Kidney (tissue), 14 donors: ENCODE results near the gene KCNQ1OT1. TPM values are rescaled to one million over a fixed set of nuclear protein-coding genes. Genes with fewer than 3 reads are reported as not detected.
A peak's percentile ranks its signal among the peaks of the same experiment; 100 is the strongest.

Experiments used
- DNase-seq, 5 donors: peaks; one replicate each; pipeline ENCODE4 v3.0.0-alpha.2; 2013 to 2020
- FAIRE-seq: peaks from 2 replicates; lab custom pipeline; 2012; peaks lifted over from hg19 to GRCh38; lab: Jason Lieb, UNC
- H3K27ac ChIP-seq, 2 donors: one replicate each; pipeline ENCODE4 v1.7.0; 2013; ENCODE audit warnings: low read depth in 2 of 2, low read length in 2 of 2, inconsistent platforms in 1 of 2
- H3K27me3 ChIP-seq: one replicate; pipeline ENCODE4 v1.7.1; 2013; ENCODE audit warnings: low read length, inconsistent platforms; ENCODE audit not compliant: control insufficient read depth, insufficient read depth
- H3K36me3 ChIP-seq, 3 donors: one replicate each; pipeline versions ENCODE4 v1.7.0 to v1.7.1; 2013; ENCODE audit warnings: low read length in 3 of 3, control low read depth in 1 of 3, inconsistent platforms in 1 of 3; ENCODE audit not compliant: insufficient read depth in 3 of 3, control insufficient read depth in 2 of 3
- H3K4me1 ChIP-seq, 3 donors: one replicate each; pipeline versions ENCODE4 v1.7.0 to v1.7.1; 2013; ENCODE audit warnings: low read length in 3 of 3, inconsistent platforms in 1 of 3, low read depth in 1 of 3; ENCODE audit not compliant: control insufficient read depth in 2 of 3, insufficient read depth in 2 of 3
- H3K4me3 ChIP-seq, 3 donors: one replicate each; pipeline versions ENCODE4 v1.7.0 to v1.8.1; 2013; ENCODE audit warnings: low read length in 3 of 3, control low read depth in 1 of 3, inconsistent platforms in 1 of 3
- H3K9ac ChIP-seq, 3 donors: one replicate each; pipeline versions ENCODE4 v1.7.0 to v1.7.1; 2013; ENCODE audit warnings: low read length in 3 of 3, control low read depth in 1 of 3, inconsistent platforms in 1 of 3
- H3K9me3 ChIP-seq, 3 donors: one replicate each; pipeline versions ENCODE4 v1.7.0 to v1.7.1; 2013; ENCODE audit warnings: low read length in 3 of 3, control low read depth in 1 of 3, inconsistent platforms in 1 of 3; ENCODE audit not compliant: control insufficient read depth in 2 of 3, insufficient read depth in 1 of 3
- CTCF ChIP-seq: IDR thresholded peaks from 3 replicates; pipeline ENCODE4 v1.5.1; 2012; ENCODE audit warnings: mild to moderate bottlenecking, moderate library complexity, borderline replicate concordance; ENCODE audit not compliant: insufficient read depth; ENCODE audit errors: extremely low read depth
- intact Hi-C: fragments of 100-400 bp; cut with DNase I; formaldehyde crosslinking; loops from one replicate; pipeline ENCODE4 v1.11.1; 2022
- polyA plus RNA-seq: library from polyadenylated mRNA; stranded (reverse); fragments of 350-450 nt; fragmentation: Illumina TruSeq; extraction: RNeasy Lipid Tissue Mini Kit (QIAGEN cat#74804); gene quantifications from one replicate; pipeline ENCODE4 v1.2.3, GENCODE V29; 2014; ENCODE audit warnings: low read depth, low replicate concordance; ENCODE audit not compliant: insufficient read depth
- total RNA-seq: library from RNA; stranded (reverse); fragmentation: NEBNext Ultra II Directional; extraction: Animal tissue kit (Norgen Biotek cat#: 25700); gene quantifications from one replicate; pipeline ENCODE4 v1.2.1, GENCODE V29; 2021
- donor health status: control.
- donor health status: control.
- donor health status: control.
- donor health status: control.
- donor health status: control.
- donor health status: DM: yes; HTN: yes; CAD: no.
- donor health status: Normal renal cell carcinoma (clear cell type).

The KCNQ1OT1 gene
- total and polyA plus RNA-seq, 2 donors from 2014 or later = 0.22 to 4.4 TPM

GRCh38 chr11:2728128-2728662 lies 28.4 kb upstream of the KCNQ1OT1 start:
- DNase-seq (no peak), FAIRE-seq (no peak)
- H3K4me3 ChIP-seq = no peak overlapping the region
- no peaks in the 10 kb centered on the region for H3K9me3 ChIP-seq
- H3K27ac ChIP-seq = no peak overlapping the region
- H3K36me3 ChIP-seq = no peaks in the 10 kb centered on the region
- no peak overlapping the region for H3K9ac ChIP-seq
- H3K4me1 ChIP-seq = peaks cover 0 to 36% (median 24%) of the 10 kb centered on the region in 3 donors
- no peak for TF ChIP-seq CTCF
- no peaks in the 10 kb centered on the region for H3K27me3 ChIP-seq
- intact Hi-C loops = no loop called here

- intact Hi-C loops = no loop called here
- no peak for TF ChIP-seq CTCF
- FAIRE-seq (no peak), DNase-seq (no peak)
- Histone ChIP-seq H3K4me3 (no peak overlapping the region), H3K9ac (no peak overlapping the region), H3K4me1 (peaks cover 0 to 36% (median 24%) of the 10 kb centered on the region in 3 donors), H3K36me3 (no peaks in the 10 kb centered on the region), H3K9me3 (no peaks in the 10 kb centered on the region), H3K27me3 (no peaks in the 10 kb centered on the region), H3K27ac (no peak overlapping the region)
Observed at GRCh38 chr11:2726964-2727363, 27.2 kb upstream of the KCNQ1OT1 start.

DNA sequence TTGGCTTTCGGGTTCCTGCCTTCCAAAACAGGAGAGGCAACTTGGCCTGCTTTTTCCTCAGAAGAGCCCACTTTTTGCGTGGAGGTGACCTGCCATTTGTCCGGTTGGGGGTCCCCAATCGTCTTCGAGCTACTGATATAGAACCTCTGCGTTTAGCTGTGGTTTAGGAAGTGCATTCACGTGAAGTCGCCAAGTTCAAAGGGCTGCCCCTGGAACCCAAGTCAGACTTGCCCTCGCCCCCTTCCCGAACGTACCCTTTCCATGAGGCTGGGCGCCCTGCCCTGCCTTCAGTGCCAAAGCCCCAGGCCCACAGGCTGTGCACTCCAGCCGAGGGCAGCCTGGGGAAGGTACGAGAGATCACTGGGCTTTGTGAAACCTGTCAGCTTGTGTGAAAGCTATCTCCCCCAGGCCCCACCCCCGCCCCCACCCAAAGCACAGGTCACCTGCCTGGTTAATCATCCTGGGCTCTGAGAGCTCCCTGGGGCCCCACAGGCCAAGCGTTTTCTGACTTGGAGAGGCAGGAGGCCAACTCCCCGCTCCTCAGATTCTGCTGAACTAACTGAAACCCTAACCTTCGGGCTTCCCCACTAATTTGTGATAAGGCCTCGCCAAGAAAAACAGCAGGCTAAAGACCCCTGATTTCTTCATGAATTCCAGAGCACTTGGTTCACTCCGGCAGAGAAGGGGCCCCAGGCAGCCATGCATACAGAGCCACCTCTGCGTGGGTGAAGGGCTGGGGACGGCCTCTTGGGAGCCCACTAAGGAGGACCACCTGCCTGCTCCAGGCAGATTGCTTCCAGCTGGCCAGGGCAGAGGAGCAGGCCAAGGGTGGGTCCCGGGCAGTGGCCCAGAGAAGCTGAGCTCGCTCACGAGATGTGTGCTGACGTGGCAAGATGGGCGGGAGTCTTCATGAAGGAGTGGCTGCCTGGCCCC lies 25.8 kb upstream of the KCNQ1OT1 start:
- H3K9ac ChIP-seq = peak overlapping the region in 1 of 3 donors; percentile 51
- no peak for TF ChIP-seq CTCF
- no peaks in the 10 kb centered on the region for H3K36me3 ChIP-seq
- H3K9me3 ChIP-seq = no peaks in the 10 kb centered on the region
- H3K27me3 ChIP-seq = no peaks in the 10 kb centered on the region
- peaks cover 0 to 29% (median 20%) of the 10 kb centered on the region in 3 donors for H3K4me1 ChIP-seq
- intact Hi-C loops = no loop called here
- H3K27ac ChIP-seq = peak overlapping the region; percentile 73 to 74
- DNase-seq (peak; percentile 85 to 94 (median 88)), FAIRE-seq (no peak)
- H3K4me3 ChIP-seq = peak overlapping the region in 1 of 3 donors; percentile 35
